Measurements from ENCODE around the gene SERPING1. TPM values are rescaled to one million over a fixed set of nuclear protein-coding genes. Genes with fewer than 3 reads are reported as not detected.

The SERPING1 gene
- total and polyA plus RNA-seq, 2 donors (not counting 3 experiments of a cell fraction or from before 2014, with no cell fraction given) = 0.30 TPM; not detected in 1

DNA sequence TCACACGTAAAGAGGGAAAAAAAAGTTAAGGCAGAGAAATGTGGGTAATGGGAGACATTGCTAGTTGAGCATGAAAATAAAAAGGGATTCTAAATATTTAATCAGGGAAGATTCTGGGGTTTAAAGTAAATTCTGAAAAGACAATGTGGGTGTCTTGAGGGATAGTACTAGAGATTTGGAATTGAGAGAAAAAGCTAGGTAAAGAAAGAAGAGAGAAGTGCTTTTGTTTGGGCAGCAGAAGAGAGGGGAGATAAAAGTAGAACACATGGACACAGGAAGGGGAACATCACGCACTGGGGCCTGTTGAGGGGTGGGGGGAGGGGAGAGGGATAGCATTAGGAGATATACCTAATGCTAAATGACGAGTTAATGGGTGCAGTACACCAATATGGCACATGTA lies 55.7 kb downstream of the SERPING1 start:
- Histone ChIP-seq H3K4me3 (replicated peaks in 1 of 3; ENCODE audit: insufficient read depth in 1 of 3, low read depth in 1 of 3, low read length in 3 of 3) (no peak overlapping the region), H3K9me1 (replicated peaks; ENCODE audit: control insufficient read depth, extremely low read depth, insufficient read depth, low read length) (no peaks in the 10 kb centered on the region), H3K9ac (replicated peaks; ENCODE audit: extremely low read depth, insufficient read depth, low read length) (no peak overlapping the region), H3K36me3 (ENCODE audit: control insufficient read depth in 2 of 2, extremely low read depth in 1 of 2, insufficient read depth in 2 of 2, low read length in 2 of 2) (no peaks in the 10 kb centered on the region), H3K9me3 (replicated peaks; ENCODE audit: control insufficient read depth, insufficient read depth, low read length) (no peaks in the 10 kb centered on the region), H3K79me2 (ENCODE audit: control insufficient read depth, insufficient read depth, low read length) (peaks cover 5% of the 10 kb centered on the region), H3K27ac (ENCODE audit: insufficient read depth, low read depth, low read length) (no peak overlapping the region), H3K27me3 (ENCODE audit: control insufficient read depth in 2 of 2, insufficient read depth in 2 of 2, low read length in 2 of 2) (peaks cover 13 to 24% of the 10 kb centered on the region in 2 experiments), H2AFZ (ENCODE audit: low read depth, low read length) (no peak overlapping the region), H3K4me2 (ENCODE audit: insufficient read depth, low read length) (no peak overlapping the region), H4K20me1 (replicated peaks; ENCODE audit: control insufficient read depth, extremely low read depth, insufficient read depth, low read length) (no peaks in the 10 kb centered on the region), H3K4me1 (ENCODE audit: control insufficient read depth, extremely low read depth, insufficient read depth, low read length) (peaks cover 6% of the 10 kb centered on the region)
- no peak for FAIRE-seq
- ChIA-PET CTCF (interaction anchor here (2.0 to 5.8 kb wide), 2 partner anchors 9 to 11 kb away, joined by 9 to 26 read pairs; no protein-coding TSS in a partner anchor), POLR2A (no interaction called here)
- no peak for DNase-seq (ENCODE audit: low read depth, low spot score)
- intact Hi-C loops (cut with micrococcal nuclease) (no loop called here), dilution Hi-C loops (cut with MboI; ENCODE audit: extremely low pct_ligation_motif_present, low sequenced_read_pairs) (no loop called here)
- no TSS peak for BruUV-seq (replicated peaks)
- TF ChIP-seq POLR2AphosphoS5 (IDR thresholded peaks at IDR 0.05; ENCODE audit: insufficient read depth, low read depth, low read length) = no peak
- no peak for TF ChIP-seq GATA2 (IDR thresholded peaks at IDR 0.05; ENCODE audit: insufficient read depth, insufficient read length, low read depth, low read length)
- no peak for TF ChIP-seq EZH2 (IDR thresholded peaks at IDR 0.05; ENCODE audit: borderline replicate concordance, low read depth, low read length, severe bottlenecking)
- TF ChIP-seq POLR2A (IDR thresholded peaks at IDR 0.05; ENCODE audit: low read depth, low read length) = no peak
- no peak for TF ChIP-seq FOS (IDR thresholded peaks at IDR 0.05; ENCODE audit: borderline replicate concordance, insufficient read depth, low read length)
- no peak for TF ChIP-seq JUN (IDR thresholded peaks at IDR 0.05; ENCODE audit: borderline replicate concordance, insufficient read depth, insufficient read length, low read depth)
- TF ChIP-seq MYC (IDR thresholded peaks at IDR 0.05; ENCODE audit: low read depth, low read length) = no peak
- TF ChIP-seq, protein P1, sequence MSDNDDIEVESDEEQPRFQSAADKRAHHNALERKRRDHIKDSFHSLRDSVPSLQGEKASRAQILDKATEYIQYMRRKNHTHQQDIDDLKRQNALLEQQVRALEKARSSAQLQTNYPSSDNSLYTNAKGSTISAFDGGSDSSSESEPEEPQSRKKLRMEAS (IDR thresholded peaks at IDR 0.05; ENCODE audit: insufficient read depth, insufficient read length) = no peak
- TF ChIP-seq, protein P2, sequence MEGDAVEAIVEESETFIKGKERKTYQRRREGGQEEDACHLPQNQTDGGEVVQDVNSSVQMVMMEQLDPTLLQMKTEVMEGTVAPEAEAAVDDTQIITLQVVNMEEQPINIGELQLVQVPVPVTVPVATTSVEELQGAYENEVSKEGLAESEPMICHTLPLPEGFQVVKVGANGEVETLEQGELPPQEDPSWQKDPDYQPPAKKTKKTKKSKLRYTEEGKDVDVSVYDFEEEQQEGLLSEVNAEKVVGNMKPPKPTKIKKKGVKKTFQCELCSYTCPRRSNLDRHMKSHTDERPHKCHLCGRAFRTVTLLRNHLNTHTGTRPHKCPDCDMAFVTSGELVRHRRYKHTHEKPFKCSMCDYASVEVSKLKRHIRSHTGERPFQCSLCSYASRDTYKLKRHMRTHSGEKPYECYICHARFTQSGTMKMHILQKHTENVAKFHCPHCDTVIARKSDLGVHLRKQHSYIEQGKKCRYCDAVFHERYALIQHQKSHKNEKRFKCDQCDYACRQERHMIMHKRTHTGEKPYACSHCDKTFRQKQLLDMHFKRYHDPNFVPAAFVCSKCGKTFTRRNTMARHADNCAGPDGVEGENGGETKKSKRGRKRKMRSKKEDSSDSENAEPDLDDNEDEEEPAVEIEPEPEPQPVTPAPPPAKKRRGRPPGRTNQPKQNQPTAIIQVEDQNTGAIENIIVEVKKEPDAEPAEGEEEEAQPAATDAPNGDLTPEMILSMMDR (IDR thresholded peaks at IDR 0.05; ENCODE audit: extremely low read depth in 1 of 2, insufficient read depth in 1 of 2, low read depth in 1 of 2, low read length in 2 of 2) = no peak

Data from endothelial cell of umbilical vein (primary cell).